ENCODE data around the gene RNF34.

RNF34 gene

DNA sequence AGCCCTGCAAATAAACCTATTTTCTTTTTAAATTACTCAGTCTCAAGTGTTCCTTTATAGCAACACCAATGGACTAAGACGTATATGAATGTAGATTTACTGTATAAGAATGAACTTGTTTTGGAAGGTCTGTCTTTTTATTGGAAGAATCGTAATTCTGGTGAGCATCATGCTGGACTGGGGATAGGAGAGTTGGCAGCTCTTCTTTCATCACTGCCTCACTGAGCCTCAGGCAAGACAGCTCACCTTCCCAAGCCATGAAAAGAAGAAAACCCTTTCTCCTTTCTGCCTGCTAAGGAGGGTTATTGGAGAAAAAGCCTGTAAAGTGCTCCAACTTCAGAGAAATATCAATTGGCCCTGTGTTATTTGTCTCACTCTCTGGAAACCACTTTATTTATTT, 9.1 kb upstream of the RNF34 start:
- no peak for DNase-seq (ENCODE audit: low read depth in 2 of 2)

DNA sequence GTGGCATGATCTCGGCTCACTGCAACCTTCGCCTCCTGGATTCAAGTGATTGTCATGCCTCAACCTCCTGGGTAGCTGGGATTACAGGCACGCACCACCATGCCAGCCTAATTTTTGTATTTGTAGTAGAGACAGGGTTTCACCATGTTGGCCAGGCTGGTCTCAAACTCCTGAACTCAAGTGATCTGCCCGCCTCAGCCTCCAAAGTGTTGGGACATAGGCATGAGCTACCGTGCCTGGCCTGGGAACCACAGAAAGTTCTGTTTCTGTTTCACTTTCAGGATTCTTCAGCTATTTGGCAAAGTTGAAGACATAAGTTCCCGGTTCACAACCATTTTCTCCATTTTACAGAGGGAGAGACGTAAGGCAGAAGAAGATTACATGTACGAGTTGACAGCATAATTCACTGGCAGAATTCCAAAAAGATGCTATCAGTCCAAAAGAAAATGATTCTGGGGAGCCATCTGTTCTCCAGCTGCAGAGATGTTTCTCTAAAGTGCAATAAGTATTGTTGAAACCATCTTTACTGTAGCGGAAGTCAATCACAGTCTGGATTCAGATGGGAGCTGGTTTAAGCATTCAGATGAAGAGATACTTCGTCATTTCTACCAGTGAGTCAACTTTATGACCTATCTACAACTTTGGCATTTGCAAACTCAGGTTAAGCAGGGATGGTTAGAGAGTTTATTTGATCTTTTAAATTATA, 8.1 kb upstream of the RNF34 start:
- DNase-seq (ENCODE audit: low read depth in 2 of 2) = peak in 1 of 2 donors; percentile 26

DNA sequence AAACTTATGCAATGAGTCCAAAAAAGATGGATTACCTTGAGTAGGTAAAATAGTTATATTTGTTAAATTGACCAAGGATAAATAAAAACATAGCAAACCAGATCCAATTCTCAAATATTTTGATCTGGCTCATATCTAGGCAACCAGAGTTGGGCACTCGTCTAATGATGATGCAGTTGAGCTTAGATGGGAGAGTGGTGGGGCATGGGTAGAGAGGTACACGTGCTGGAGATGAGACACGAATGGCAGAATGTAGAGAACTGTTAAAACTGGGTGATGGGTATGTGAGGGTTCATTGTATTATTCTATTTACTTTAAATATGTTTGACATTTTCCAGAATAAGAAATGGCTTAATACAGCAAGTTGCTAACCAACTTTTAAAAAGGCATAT, 7.6 kb upstream of the RNF34 start:
- no peak for DNase-seq (ENCODE audit: low read depth in 2 of 2)

DNA sequence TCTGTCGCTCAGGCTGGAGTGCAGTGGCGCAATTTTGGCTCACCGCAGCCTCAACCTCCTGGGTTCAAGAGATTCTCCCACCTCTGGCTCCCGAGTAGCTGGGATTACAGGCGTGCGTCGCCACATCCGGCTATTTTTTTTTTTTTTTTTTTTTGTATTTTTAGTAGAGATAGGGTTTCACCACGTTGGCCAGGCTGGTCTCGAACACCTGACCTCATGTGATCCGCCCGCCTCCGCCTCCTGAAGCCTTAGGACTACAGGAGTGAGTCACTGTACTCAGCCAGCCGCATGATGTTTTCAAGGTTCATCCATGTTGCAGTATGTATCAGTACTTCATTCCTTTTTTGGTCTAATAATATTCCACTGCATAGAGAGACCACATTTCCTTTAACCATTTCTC, 2.4 kb upstream of the RNF34 start:
- no peak for DNase-seq (ENCODE audit: low read depth in 2 of 2)

DNA sequence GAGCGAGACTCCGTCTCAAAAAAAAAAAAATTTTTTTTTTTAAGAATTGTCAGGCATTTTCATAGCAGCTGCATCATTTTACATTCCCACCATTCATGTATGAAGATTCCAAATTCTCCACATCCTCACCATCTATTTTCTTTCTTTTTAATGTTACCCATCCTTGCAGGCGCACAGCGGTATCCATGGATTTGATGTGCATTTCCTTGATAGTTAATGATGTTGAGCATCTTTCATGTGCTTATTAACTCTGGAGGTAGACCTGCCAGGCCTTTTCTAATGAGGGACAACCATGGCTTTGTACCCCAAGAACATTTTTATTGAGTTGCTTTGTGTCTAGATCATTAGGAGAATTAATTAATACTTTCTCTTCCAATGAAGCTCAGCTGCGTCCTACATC, 1.6 kb upstream of the RNF34 start:
- no peak for DNase-seq (ENCODE audit: low read depth in 2 of 2)

DNA sequence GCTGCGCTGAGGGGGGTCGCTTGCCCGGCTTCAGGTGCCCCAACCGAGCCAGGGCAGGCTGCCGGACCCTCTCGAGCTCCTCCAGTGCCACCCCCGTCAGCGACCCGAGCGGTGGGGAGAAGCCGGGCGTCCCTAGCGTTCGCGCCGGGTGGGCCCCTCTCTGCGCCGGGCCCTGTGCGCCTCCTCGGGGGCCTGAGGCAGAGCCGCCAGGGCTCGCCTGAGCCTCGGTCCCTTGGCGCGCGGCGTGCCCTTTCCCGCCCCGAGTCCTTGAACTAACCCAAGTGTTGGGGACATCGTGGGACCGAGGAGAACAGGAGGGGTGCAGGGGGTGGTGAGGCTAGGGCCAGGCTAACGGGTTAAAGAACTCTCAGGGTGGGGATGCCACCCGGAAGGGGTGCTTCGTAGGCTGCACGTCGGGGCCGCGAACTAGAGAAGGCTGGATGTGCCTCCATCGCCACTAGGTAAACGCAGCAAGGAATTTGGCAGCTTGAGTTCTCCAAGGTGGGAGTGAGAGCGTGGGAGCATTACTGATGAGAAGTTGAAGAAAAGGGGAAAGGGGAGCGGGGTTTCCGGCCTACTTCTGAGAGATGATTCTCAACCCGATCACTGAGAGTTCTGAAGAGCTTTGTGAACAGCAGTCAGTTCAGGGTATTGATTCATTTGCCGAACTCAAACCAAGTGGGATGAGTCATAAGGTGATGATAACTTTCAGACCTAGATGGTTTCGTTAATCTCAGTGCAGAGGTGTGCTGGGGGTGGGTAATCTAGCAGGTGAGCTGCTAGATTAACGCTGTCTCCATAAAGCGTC, 618 bp downstream of the RNF34 start:
- DNase-seq (ENCODE audit: low read depth in 2 of 2) = peak; percentile 16 to 39

DNA sequence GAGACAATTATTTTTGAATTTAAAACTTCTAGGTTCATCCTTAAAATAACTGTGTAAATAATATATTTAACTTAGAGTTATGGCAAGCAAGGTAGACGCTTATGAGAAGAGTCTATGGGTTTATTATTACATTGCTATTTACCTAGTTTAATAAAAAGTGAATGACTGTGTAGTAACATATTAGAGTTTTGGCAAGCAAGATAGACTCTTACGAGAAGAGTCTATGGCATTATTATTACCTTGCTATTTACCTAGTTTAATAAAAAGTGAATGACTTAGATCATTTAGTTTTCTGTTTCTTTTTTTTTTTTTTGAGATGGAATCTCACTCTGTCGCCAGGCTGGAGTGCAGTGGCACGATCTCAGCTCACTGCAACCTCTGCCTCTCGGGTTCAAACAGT, 3.8 kb downstream of the RNF34 start:
- DNase-seq (ENCODE audit: low read depth in 2 of 2) = no peak

DNA sequence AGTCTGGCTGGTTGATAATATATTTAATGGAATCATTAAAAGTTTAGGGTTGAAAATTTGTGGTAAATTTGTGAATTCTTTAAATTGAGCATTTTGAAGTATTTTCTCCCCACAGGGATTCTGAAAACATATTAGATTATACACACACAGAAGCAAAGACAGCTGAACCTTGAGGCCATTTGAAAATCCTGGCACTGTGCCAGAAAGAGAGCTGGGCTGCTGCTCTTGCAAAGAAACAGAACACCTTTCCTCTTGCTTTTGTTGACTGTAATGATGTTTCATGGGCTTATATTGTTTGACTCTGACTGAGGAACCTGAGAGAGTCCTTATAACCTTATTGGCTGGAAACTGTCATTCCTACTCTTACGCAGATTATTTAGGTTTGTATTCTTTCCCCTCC, 4.8 kb downstream of the RNF34 start:
- no peak for DNase-seq (ENCODE audit: low read depth in 2 of 2)

DNA sequence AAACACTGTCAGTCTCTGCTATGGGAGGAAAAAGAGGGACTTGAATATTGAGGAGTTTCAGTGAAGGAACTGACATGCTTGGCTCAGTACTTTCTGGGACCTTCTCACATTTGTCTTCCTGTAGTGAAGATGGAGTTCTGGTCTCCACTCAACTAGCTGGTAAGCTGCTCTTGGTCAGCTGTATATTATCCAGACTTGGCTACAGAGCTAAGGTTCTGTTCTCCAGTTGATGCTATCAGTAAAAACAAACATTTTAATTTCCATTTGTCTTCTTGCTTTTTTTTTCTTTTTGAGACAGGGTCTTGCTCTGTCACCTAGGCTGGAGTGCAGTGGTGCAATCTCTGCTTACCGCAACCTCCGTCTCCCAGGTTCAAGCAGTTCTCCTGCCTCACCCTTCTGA, 5.3 kb downstream of the RNF34 start:
- no peak for DNase-seq (ENCODE audit: low read depth in 2 of 2)

DNA sequence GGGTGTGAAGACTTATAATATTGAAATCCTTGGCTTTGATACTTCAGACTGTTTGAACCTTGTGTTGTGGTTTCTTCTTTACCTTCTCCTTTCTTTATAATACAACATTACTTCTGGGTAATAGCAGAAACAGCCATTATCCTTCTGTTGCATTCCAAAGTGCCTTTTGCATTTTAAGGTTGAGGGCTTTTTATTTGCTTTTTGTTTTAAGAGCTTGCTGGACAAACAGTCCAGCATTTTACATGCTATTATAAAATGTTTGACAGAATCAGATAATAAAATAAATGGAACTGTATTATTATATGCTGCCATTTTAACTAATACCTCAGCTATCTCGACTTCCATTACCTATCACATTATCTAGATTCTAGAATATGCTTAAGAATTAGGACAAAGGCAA, 14.0 kb downstream of the RNF34 start:
- no peak for DNase-seq (ENCODE audit: low read depth in 2 of 2)

DNA sequence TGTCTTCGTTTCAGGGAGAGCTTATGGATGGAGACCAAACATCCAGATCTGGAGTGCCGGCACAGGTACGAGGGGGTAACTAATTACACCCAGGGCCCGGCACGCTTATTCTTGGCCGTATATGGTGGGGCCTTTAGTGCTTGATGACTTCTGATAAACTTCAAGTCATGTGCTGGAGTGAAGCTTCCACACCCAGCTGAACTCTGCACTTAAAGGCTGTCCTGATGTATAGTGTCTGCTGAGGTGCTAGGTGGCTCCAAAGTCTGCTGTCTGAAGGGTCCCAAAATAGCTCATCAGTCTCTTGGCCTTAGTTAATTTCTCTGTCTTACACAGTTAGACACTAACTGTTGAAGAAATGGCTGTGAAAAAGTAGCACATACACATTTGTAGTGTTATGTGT, 17.9 kb downstream of the RNF34 start:
- DNase-seq (ENCODE audit: low read depth in 2 of 2) = no peak

DNA sequence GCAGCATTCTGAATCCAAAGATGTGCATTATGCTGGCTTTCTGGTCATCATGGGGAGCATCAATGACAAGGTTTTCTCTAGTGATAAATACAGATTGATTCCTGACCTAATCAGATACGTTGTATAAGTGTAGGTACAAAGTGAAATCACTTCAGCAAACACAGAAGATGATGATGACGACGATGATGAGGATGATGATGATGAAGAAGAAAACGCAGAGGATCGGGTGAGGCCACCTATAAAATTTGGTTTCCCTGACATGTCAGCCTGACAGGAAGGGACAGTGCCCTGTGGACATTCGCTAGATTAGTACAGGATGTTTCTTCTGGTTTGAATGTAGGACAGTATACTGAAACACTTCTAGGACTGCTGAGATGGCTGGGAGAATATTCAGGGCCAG, 20.2 kb downstream of the RNF34 start:
- no peak for DNase-seq (ENCODE audit: low read depth in 2 of 2)

DNA sequence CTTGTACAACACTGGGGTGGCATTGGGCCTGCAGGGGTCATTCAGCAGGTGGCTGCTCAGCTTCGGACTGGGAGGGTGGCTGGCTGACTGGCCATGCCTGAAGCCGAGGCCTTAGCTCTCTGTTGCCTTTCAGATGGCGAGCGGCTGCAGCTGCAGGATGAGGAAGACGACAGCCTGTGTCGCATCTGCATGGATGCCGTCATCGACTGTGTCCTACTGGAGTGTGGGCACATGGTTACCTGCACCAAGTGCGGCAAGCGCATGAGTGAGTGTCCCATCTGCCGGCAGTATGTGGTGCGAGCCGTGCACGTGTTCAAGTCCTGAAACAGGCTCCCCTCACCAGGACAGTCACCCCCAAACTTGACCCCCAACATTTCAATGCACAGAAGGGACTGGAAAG, 23.3 kb downstream of the RNF34 start:
- no peak for DNase-seq (ENCODE audit: low read depth in 2 of 2)

DNA sequence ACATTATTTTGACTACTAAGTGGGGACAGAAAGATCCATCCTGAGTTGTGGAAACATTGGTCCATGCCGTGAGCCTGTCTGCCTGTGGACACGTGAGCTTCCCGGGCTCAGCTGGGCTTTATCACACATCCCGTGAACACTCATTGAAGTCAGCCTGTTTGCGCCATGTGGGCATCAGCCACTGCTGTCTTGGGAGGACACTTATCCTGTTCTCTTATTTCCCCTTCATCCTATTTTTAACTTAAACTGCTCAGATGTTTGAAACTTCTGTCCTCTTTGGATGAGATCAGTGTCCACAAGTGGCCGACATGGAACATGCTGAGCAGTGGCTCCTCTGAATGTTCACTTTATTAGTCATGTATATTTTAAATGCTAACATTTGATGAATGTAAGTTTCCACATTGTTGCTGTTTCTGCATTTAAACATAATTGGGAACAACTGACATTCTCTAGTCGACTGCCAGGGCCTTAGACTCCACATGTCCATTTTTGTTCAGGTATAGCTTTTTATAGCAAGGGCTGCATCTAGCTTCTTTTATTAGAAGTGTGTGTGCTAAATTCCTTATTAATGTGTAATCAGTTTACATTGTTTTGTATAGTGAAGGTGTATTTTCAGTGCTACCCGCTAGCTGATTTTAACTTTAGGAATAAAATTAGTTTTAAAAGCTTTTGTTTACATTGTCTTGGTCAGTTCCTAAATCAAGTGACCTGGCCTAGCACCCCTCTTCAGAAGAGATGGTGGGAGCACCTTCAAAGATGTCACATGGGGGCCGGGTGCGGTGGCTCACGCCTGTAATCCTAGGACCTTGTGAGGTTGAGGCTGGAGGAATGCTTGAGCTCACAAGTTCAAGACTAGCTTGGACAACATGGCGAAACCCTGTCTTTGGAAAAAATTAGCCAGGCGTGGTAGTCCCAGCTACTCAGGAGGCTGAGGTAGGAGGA, 24.0 kb downstream of the RNF34 start:
- no peak for DNase-seq (ENCODE audit: low read depth in 2 of 2)

DNA sequence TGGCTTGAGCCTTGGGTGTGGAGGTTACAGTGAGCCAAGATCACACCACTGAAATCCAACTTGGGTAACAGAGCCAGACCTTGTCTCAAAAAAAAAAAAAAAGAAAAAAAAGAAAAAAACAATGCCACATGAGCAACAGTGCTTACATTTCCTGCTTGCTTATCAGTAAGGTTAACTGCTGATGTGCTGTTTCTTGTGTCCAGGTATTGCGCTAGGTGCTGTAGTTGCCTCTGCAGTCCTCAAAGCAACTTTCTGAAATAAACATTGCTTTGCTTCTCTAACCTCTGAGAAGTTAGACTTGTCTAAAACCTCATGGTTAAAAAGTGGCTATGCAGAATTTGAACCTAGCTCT, 24.7 kb downstream of the RNF34 start:
- no peak for DNase-seq (ENCODE audit: low read depth in 2 of 2)

DNA sequence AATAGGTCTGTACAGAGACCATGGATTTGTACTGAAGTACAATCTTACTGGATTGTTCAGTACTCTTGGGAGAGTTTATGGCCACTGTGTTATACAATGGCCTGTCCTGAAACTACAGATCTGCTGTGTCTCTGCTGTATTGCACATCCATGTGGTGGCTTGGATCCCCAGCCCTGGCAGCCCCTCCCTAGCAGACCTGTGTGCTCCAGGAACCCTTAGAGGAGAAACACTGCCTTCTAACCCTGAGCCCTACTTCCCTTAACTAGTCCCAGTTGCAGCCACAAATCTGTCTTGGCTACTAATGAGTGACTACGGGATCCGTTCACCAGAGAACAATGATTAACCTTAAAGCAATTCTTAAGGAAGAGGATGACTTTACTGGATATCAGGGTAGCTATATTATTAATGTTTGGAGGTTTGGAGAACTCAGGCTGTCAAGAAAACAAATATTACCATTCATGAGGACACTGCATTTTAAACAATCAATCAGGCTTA, 27.7 kb downstream of the RNF34 start:
- no peak for DNase-seq (ENCODE audit: low read depth in 2 of 2)

DNA sequence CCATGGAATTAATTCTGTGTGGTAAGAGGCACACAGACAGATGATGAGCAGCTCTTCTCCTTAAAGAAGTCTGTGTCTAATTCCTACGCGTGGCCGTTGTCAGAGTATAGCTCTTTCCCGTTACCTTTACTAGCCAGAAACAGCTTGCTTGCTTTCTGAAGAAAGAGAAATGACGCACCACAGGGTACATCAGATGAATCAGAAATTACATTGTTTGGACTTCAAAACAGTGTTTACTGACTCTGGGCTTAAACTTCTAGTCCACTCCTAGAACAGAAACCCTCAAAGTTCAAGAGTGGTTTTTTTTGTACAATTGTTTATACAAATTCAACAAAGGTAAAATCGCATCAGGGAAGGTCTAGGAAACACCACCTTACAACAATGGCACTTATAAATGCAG, 29.0 kb downstream of the RNF34 start:
- no peak for DNase-seq (ENCODE audit: low read depth in 2 of 2)

DNA sequence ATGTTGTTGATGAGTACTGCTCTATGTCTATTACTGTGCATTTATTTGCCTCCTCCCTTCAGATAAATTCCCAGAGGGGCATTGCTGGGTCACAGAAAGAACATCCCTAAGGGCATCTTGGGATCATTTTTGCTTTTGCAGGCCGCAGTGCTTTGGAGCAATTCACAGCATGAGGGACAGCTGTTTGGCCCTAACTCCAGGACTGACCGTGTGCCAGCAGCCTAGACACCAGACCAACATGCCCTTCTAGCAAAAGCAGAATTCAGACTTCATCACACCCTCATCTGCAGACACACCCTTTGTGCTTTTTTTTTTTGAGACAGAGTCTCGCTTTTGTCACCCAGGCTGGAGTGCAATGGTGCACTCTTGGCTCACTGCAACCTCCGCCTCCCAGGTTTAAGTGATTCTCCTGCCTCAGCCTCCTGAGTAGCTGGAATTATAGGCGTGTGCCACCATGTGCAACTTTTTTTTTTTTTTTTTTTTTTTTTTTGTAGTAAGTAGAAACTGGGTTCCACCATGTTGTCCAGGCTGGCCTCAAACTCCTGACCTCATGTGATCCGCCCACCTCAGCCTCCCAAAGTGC, 31.0 kb downstream of the RNF34 start:
- DNase-seq (ENCODE audit: low read depth in 2 of 2) = no peak

DNA sequence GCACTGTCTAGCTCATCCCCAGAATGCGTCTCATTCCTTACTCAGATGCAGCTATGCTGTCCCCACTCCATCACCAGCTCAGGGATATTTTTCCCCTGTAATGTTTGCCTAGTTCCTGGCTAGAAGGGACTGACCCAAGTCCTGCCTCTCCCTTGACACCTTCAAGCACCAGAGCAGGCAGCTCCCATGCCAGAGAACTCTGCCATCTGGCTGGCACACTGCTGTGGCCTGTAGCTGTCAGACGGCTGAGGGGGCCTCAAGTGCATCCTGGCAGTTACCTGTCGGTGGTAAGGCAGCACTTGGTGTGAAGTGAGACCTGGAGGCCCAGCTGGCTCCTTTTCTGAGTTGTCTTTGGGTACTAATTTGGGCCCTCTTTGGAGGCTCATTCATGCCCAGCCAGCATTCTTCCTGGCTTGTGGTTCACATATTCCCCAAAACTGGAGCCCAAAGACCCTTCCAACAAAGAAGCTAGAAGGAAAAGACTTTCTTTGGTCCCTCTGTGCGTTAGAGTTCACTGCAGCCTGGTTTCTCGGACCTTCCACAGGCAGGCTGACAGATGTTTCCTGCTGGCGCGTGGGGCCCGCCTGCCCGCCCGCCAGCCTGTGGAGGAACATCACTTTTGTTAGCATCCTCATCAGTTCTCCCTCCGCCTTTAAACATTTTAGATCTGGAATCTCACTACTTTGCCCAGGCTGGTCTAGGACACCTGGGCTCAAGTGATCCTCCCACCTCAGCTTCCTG, 33.0 kb downstream of the RNF34 start:
- no peak for DNase-seq (ENCODE audit: low read depth in 2 of 2)

DNA sequence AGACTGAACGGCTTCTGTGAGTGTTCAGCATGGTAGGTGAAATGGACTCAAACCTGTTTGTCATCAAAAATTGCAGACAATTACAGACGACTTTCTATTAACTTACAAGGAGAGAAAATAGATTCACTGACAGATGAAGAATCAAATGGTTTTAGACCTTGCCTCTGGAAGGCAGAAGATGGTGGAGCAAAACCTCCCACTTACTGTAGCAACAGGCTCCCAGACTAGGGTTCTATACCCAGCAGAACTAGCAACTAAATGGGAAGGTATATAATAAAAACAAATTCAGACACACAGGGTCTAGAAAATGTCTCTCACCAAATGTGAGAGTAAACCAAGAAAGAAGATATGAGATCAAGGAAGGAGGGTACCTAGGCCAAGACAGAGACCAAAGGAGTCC, 36.8 kb downstream of the RNF34 start:
- no peak for DNase-seq (ENCODE audit: low read depth in 2 of 2)

DNA sequence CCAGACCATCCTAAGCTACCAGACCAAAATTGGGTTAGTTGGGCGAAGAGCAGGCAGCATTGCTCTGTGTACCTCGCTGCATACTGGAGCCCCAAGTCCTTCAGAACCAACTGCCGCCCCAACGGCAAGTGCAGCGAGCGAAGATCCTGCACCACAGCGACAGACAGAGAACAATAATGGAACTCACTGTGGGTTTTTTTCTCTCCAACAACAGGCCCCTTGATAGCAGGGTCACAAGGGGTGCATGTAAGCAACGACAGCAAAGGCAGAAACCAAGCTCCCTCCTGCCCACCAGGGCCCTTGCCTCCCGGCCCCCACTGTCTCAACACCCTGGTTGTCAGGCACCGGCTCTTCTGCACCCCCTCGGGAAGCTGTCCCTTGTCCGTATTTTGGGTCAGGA, 39.0 kb downstream of the RNF34 start:
- DNase-seq (ENCODE audit: low read depth in 2 of 2) = no peak
